HCT116 (cell line): ENCODE measurements around the gene MAP2K6. TPM values are rescaled to one million over a fixed set of nuclear protein-coding genes. Genes with fewer than 3 reads are reported as not detected.

Source experiments
- ATAC-seq: fragments of 200-7000 bp; cut with Tn5 transposase; 2 replicates; pipeline ENCODE4 v1.9.1; 2020; ENCODE audit warnings: mild to moderate bottlenecking, moderate library complexity
- BruUV-seq: library from RNA; stranded (reverse); fragments of 400-500 nt; replicated peaks from 2 replicates; lab custom pipeline; 2021; lab: Mats Ljungman, UMichigan
- CTCF ChIA-PET: fragments of 300-600 bp; sonication (Branson Sonifier 250); formaldehyde crosslinking; loops from one replicate; lab custom pipeline; 2021; ENCODE audit warnings: antibody characterized with exemption; lab: Charles Lee
- POLR2A ChIA-PET: fragments of 300-600, 350-600 bp; sonication (Branson Sonifier 250); formaldehyde crosslinking; loops from one replicate; lab custom pipeline; 2021; ENCODE audit warnings: antibody characterized with exemption; lab: Charles Lee
- RAD21 ChIA-PET, 2 experiments: fragments of 300-600 bp; sonication (Branson Sonifier 250); formaldehyde crosslinking; loops; one replicate each; lab custom pipeline; 2023; ENCODE audit warnings: low total read pairs in 2 of 2; ENCODE audit not compliant: uncharacterized antibody in 2 of 2, unreplicated experiment in 2 of 2, low non-redundant PET in 1 of 2; lab: Charles Lee
- DNase-seq: peaks from one replicate; pipeline ENCODE4 v3.0.0-alpha.2; 2010; ENCODE audit warnings: low read depth, low spot score
- H2AFZ ChIP-seq: fragments of 200-600 bp; shearing (Covaris generic), sonication (generic); 2 replicates; pipeline ENCODE4 v1.6.1; 2017; ENCODE audit warnings: low read depth, mixed run types, mixed read lengths, antibody characterized with exemption, low read length; ENCODE audit not compliant: poor library complexity, severe bottlenecking
- H3K27ac ChIP-seq: 2 replicates; pipeline ENCODE4 v1.5.1; 2012; ENCODE audit warnings: low read depth, low read length
- H3K27me3 ChIP-seq: fragments of 200-600 bp; sonication (generic); 2 replicates; pipeline ENCODE4 v1.6.1; 2016; ENCODE audit warnings: mixed run types, low read length, mixed read lengths; ENCODE audit not compliant: insufficient read depth
- H3K36me3 ChIP-seq, 2 experiments: fragments of 200-500 bp in 1 of 2; fragments of 200-600 bp in 1 of 2; sonication (Bioruptor generic) in 1 of 2; sonication (generic) in 1 of 2; 2 replicates each; pipeline versions ENCODE4 v1.5.1 to v1.6.1; 2014 to 2016; ENCODE audit warnings: low read length in 2 of 2, inconsistent platforms in 1 of 2, mixed read lengths in 1 of 2, mixed run types in 1 of 2; ENCODE audit not compliant: insufficient read depth in 2 of 2, control insufficient read depth in 1 of 2
- H3K4me1 ChIP-seq, 2 experiments: fragments of 200-600 bp in 1 of 2; sonication (generic) in 1 of 2; 2 replicates each; pipeline versions ENCODE4 v1.5.1 to v1.6.1; 2012 to 2017; ENCODE audit warnings: low read length in 2 of 2, inconsistent platforms in 1 of 2, mild to moderate bottlenecking in 1 of 2, mixed read lengths in 1 of 2, mixed run types in 1 of 2, moderate library complexity in 1 of 2; ENCODE audit not compliant: insufficient read depth in 2 of 2, control insufficient read depth in 1 of 2
- H3K4me2 ChIP-seq: fragments of 200-600 bp; sonication (generic); 2 replicates; pipeline ENCODE4 v1.6.1; 2017; ENCODE audit warnings: mixed run types, low read length, mixed read lengths
- H3K4me3 ChIP-seq, 2 experiments: fragments of 200-600 bp in 1 of 2; sonication (generic) in 1 of 2; replicated peaks in 1 of 2; 2 replicates each; pipeline ENCODE4 v1.5.1; 2011 to 2016; ENCODE audit warnings: low read length in 2 of 2, control low read depth in 1 of 2, low read depth in 1 of 2, mild to moderate bottlenecking in 1 of 2, mixed read lengths in 1 of 2, mixed run types in 1 of 2
- H3K79me2 ChIP-seq: fragments of 200-600 bp; sonication (generic); 2 replicates; pipeline ENCODE4 v1.6.1; 2017; ENCODE audit warnings: mild to moderate bottlenecking, mixed run types, low read length, moderate library complexity, mixed read lengths; ENCODE audit not compliant: insufficient read depth
- H3K9ac ChIP-seq: fragments of 200-600 bp; sonication (generic); 2 replicates; pipeline ENCODE4 v1.6.1; 2016; ENCODE audit warnings: low read length, mixed read lengths
- H3K9me2 ChIP-seq: fragments of 200-600 bp; sonication (generic), shearing (Covaris generic); 2 replicates; pipeline ENCODE4 v1.6.1; 2017; ENCODE audit warnings: mixed run types, mild to moderate bottlenecking, moderate library complexity; ENCODE audit not compliant: insufficient read depth
- H3K9me3 ChIP-seq, 2 experiments: fragments of 200-500 bp in 1 of 2; fragments of 200-600 bp in 1 of 2; sonication (Bioruptor generic) in 1 of 2; sonication (generic) in 1 of 2; 2 replicates each; pipeline ENCODE4 v1.6.1; 2014 to 2017; ENCODE audit warnings: low read length in 2 of 2, mixed read lengths in 2 of 2, inconsistent platforms in 1 of 2, low read depth in 1 of 2, mild to moderate bottlenecking in 1 of 2, mixed run types in 1 of 2, moderate library complexity in 1 of 2; ENCODE audit not compliant: control insufficient read depth in 1 of 2, insufficient read depth in 1 of 2
- H4K20me1 ChIP-seq: fragments of 200-600 bp; sonication (generic), shearing (Covaris generic); 2 replicates; pipeline ENCODE4 v1.6.1; 2017; ENCODE audit warnings: mixed run types, mild to moderate bottlenecking, moderate library complexity; ENCODE audit not compliant: insufficient read depth
- ATF3 ChIP-seq: IDR thresholded peaks from 2 replicates; pipeline ENCODE4 v1.6.1; 2012
- CBX3 ChIP-seq: IDR thresholded peaks from 2 replicates; pipeline ENCODE4 v1.6.1; 2012; ENCODE audit warnings: low read depth
- CEBPB ChIP-seq: IDR thresholded peaks from 2 replicates; pipeline ENCODE4 v1.6.1; 2012; ENCODE audit warnings: low read depth
- EGR1 ChIP-seq: IDR thresholded peaks from 2 replicates; pipeline ENCODE4 v1.6.1; 2012; ENCODE audit warnings: low read depth
- ELF1 ChIP-seq: IDR thresholded peaks from 2 replicates; pipeline ENCODE4 v1.6.1; 2012; ENCODE audit warnings: low read depth, borderline replicate concordance
- EZH2 ChIP-seq: fragments of 200-600 bp; sonication (generic); IDR thresholded peaks from 2 replicates; pipeline ENCODE4 v1.6.1; 2017; ENCODE audit warnings: antibody characterized with exemption, mixed run types
- FOSL1 ChIP-seq: IDR thresholded peaks from 2 replicates; pipeline ENCODE4 v1.6.1; 2012; ENCODE audit warnings: low read depth
- JUND ChIP-seq: IDR thresholded peaks from 2 replicates; pipeline ENCODE4 v1.6.1; 2012
- MAX ChIP-seq: IDR thresholded peaks from 2 replicates; pipeline ENCODE4 v1.6.1; 2012
- POLR2A ChIP-seq: IDR thresholded peaks from 2 replicates; pipeline ENCODE4 v1.7.0; 2011; ENCODE audit warnings: borderline replicate concordance; ENCODE audit not compliant: insufficient read depth, insufficient read length; ENCODE audit errors: extremely low read depth
- POLR2AphosphoS5 ChIP-seq: IDR thresholded peaks from 2 replicates; pipeline ENCODE4 v1.6.1; 2011; ENCODE audit warnings: mild to moderate bottlenecking, low read depth, low read length, moderate library complexity
- RAD21 ChIP-seq: IDR thresholded peaks from 2 replicates; pipeline ENCODE4 v1.6.1; 2012; ENCODE audit warnings: low read depth, mild to moderate bottlenecking
- SIN3A ChIP-seq: IDR thresholded peaks from 2 replicates; pipeline ENCODE4 v1.6.1; 2012; ENCODE audit warnings: low read depth
- SP1 ChIP-seq: IDR thresholded peaks from 2 replicates; pipeline ENCODE4 v1.6.1; 2012; ENCODE audit warnings: low read depth
- SRF ChIP-seq: IDR thresholded peaks from 2 replicates; pipeline ENCODE4 v1.6.1; 2012; ENCODE audit warnings: low read depth
- YY1 ChIP-seq: IDR thresholded peaks from 2 replicates; pipeline ENCODE4 v1.6.1; 2011; ENCODE audit warnings: low read length, low read depth, moderate library complexity, mild to moderate bottlenecking; ENCODE audit not compliant: insufficient replicate concordance; ENCODE audit errors: extremely low read depth
- ZNF274 ChIP-seq: fragments of 200-500 bp; sonication (Bioruptor generic); IDR thresholded peaks from 2 replicates; pipeline ENCODE4 v1.6.1; 2014; ENCODE audit warnings: mild to moderate bottlenecking, low read depth, low read length, inconsistent platforms
- intact Hi-C: fragments of 100-400 bp; cut with micrococcal nuclease; formaldehyde crosslinking; loops from 2 replicates; pipeline ENCODE4 v1.10.0; 2022
- total RNA-seq: library from RNA; stranded (reverse); gene quantifications from one replicate; pipeline ENCODE4 v1.2.1, GENCODE V29; 2021; ENCODE audit not compliant: unreplicated experiment
- TF ChIP-seq, protein P1 (sequence below): IDR thresholded peaks from 2 replicates; pipeline ENCODE4 v1.6.1; 2012; ENCODE audit warnings: low read depth
- TF ChIP-seq, protein P2 (sequence below): IDR thresholded peaks from 2 replicates; pipeline ENCODE4 v1.6.1; 2011; ENCODE audit warnings: mild to moderate bottlenecking, low read length, moderate library complexity; ENCODE audit not compliant: insufficient replicate concordance; ENCODE audit errors: extremely low read depth
- TF ChIP-seq, protein P3 (sequence below), 3 experiments: fragments of 200-600 bp in 1 of 3; sonication (generic) in 1 of 3; IDR thresholded peaks in 2 of 3; conservative IDR thresholded peaks in 1 of 3; 2 replicates each; pipeline ENCODE4 v1.5.1; 2012 to 2017; ENCODE audit warnings: low read depth in 2 of 3, low read length in 2 of 3, antibody characterized with exemption in 1 of 3, borderline replicate concordance in 1 of 3, control low read depth in 1 of 3, mild to moderate bottlenecking in 1 of 3, mixed read lengths in 1 of 3, mixed run types in 1 of 3, moderate library complexity in 1 of 3; ENCODE audit not compliant: insufficient read depth in 1 of 3

MAP2K6 gene
- total RNA-seq, 1 experiment from 2014 or later = 0.22 TPM

- no peak for TF ChIP-seq POLR2A
- TF ChIP-seq, protein P1, sequence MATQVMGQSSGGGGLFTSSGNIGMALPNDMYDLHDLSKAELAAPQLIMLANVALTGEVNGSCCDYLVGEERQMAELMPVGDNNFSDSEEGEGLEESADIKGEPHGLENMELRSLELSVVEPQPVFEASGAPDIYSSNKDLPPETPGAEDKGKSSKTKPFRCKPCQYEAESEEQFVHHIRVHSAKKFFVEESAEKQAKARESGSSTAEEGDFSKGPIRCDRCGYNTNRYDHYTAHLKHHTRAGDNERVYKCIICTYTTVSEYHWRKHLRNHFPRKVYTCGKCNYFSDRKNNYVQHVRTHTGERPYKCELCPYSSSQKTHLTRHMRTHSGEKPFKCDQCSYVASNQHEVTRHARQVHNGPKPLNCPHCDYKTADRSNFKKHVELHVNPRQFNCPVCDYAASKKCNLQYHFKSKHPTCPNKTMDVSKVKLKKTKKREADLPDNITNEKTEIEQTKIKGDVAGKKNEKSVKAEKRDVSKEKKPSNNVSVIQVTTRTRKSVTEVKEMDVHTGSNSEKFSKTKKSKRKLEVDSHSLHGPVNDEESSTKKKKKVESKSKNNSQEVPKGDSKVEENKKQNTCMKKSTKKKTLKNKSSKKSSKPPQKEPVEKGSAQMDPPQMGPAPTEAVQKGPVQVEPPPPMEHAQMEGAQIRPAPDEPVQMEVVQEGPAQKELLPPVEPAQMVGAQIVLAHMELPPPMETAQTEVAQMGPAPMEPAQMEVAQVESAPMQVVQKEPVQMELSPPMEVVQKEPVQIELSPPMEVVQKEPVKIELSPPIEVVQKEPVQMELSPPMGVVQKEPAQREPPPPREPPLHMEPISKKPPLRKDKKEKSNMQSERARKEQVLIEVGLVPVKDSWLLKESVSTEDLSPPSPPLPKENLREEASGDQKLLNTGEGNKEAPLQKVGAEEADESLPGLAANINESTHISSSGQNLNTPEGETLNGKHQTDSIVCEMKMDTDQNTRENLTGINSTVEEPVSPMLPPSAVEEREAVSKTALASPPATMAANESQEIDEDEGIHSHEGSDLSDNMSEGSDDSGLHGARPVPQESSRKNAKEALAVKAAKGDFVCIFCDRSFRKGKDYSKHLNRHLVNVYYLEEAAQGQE = no peak
- TF ChIP-seq JUND = no peak
- TF ChIP-seq, protein P2, sequence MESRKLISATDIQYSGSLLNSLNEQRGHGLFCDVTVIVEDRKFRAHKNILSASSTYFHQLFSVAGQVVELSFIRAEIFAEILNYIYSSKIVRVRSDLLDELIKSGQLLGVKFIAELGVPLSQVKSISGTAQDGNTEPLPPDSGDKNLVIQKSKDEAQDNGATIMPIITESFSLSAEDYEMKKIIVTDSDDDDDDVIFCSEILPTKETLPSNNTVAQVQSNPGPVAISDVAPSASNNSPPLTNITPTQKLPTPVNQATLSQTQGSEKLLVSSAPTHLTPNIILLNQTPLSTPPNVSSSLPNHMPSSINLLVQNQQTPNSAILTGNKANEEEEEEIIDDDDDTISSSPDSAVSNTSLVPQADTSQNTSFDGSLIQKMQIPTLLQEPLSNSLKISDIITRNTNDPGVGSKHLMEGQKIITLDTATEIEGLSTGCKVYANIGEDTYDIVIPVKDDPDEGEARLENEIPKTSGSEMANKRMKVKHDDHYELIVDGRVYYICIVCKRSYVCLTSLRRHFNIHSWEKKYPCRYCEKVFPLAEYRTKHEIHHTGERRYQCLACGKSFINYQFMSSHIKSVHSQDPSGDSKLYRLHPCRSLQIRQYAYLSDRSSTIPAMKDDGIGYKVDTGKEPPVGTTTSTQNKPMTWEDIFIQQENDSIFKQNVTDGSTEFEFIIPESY = no peak
- TF ChIP-seq CBX3 = no peak
- TF ChIP-seq POLR2AphosphoS5 = no peak
- TF ChIP-seq SRF = no peak
- TF ChIP-seq SP1 = no peak
- no peak for TF ChIP-seq FOSL1
- TF ChIP-seq MAX = no peak
- TF ChIP-seq ZNF274 = no peak
- no peak for TF ChIP-seq ELF1
- TF ChIP-seq, protein P3, sequence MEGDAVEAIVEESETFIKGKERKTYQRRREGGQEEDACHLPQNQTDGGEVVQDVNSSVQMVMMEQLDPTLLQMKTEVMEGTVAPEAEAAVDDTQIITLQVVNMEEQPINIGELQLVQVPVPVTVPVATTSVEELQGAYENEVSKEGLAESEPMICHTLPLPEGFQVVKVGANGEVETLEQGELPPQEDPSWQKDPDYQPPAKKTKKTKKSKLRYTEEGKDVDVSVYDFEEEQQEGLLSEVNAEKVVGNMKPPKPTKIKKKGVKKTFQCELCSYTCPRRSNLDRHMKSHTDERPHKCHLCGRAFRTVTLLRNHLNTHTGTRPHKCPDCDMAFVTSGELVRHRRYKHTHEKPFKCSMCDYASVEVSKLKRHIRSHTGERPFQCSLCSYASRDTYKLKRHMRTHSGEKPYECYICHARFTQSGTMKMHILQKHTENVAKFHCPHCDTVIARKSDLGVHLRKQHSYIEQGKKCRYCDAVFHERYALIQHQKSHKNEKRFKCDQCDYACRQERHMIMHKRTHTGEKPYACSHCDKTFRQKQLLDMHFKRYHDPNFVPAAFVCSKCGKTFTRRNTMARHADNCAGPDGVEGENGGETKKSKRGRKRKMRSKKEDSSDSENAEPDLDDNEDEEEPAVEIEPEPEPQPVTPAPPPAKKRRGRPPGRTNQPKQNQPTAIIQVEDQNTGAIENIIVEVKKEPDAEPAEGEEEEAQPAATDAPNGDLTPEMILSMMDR (IDR thresholded peaks at IDR 0.05 in 2 of 3, conservative IDR thresholded peaks at IDR 0.05 in 1 of 3; ENCODE audit: borderline replicate concordance in 1 of 3, insufficient read depth in 1 of 3, low read depth in 2 of 3, low read length in 2 of 3) = no peak
- TF ChIP-seq CEBPB = no peak
- TF ChIP-seq RAD21 = no peak
- TF ChIP-seq EGR1 = no peak
- TF ChIP-seq EZH2 = no peak
- TF ChIP-seq ATF3 = no peak
- TF ChIP-seq SIN3A = no peak
- TF ChIP-seq YY1 = no peak
- TF ChIP-seq, all 23 proteins: peak for 0
- ChIA-PET RAD21 (no interaction called here), POLR2A (no interaction called here), CTCF (interaction anchor here (0.8 kb wide), 1 partner anchor 253 kb away, joined by 3 read pairs; no protein-coding TSS in a partner anchor)
- Histone ChIP-seq H3K9ac (no peak overlapping the region), H3K79me2 (no peaks in the 10 kb centered on the region), H3K4me1 (no peaks in the 10 kb centered on the region; a peak in 1 of 4 replicates), H3K36me3 (no peaks in the 10 kb centered on the region), H3K9me3 (no peaks in the 10 kb centered on the region), H3K4me3 (no peak overlapping the region), H2AFZ (no peak overlapping the region), H4K20me1 (no peaks in the 10 kb centered on the region), H3K4me2 (no peak overlapping the region), H3K27me3 (no peaks in the 10 kb centered on the region), H3K9me2 (no peaks in the 10 kb centered on the region), H3K27ac (no peak overlapping the region)
- no peak for ATAC-seq
- intact Hi-C loops = no loop called here
- BruUV-seq = no TSS peak
- DNase-seq = no peak
These were observed 86.5 kb downstream of the MAP2K6 start for GRCh38 chr17:69500911-69501429.
